NCI-H2171 (cell line): ENCODE results near the gene RSBN1L.
A peak's percentile ranks its signal among the peaks of the same experiment; 100 is the strongest.

Experiments used
- DNase-seq: peaks from one replicate; lab custom pipeline; 2025; lab: John Stamatoyannopoulos, UW

The RSBN1L gene

GRCh38 chr7:77731716-77732115, 35.5 kb downstream of the RSBN1L start:
- DNase-seq: no peak

GRCh38 chr7:77734659-77735421, 38.6 kb downstream of the RSBN1L start:
- no peak for DNase-seq

GRCh38 chr7:77735457-77735856, 39.2 kb downstream of the RSBN1L start:
- no peak for DNase-seq

DNA sequence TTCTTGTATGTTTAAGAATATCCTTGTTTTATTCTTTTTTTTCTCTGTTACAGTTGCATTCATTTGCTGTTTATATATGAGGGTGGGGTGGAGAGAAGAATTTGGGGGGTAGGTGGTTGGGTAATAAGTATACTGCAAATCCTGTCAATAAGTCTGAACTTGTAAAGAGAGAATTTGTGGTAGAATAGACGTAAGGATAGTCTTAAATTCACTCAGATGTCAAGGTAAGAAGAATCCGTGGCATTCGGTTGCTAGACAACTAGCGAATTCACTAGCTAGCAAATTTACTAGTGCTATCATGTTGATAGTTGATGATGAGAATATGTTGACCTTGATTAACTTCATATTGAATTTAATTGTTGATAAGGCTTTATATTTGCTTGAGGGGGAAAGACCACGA, 40.7 kb downstream of the RSBN1L start:
- no peak for DNase-seq

DNA sequence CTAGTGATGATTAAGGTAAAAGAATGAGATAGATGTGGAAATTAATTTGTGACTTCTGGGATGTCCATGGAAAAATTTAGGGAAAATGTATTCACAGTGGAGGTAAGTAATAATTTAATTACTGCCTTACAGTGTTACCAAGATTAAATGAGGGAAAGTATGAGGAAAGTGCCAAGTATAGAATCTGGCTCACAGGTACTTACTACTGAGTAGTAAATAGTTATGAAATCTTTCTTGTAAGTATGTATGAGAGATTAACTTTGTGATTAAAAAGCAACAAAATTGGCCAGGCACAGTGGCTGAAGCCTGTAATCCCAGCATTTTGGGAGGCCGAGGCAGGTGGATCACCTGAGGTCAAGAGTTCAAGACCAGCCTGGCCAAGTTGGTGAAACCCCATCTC, 42.1 kb downstream of the RSBN1L start:
- DNase-seq: no peak

DNA sequence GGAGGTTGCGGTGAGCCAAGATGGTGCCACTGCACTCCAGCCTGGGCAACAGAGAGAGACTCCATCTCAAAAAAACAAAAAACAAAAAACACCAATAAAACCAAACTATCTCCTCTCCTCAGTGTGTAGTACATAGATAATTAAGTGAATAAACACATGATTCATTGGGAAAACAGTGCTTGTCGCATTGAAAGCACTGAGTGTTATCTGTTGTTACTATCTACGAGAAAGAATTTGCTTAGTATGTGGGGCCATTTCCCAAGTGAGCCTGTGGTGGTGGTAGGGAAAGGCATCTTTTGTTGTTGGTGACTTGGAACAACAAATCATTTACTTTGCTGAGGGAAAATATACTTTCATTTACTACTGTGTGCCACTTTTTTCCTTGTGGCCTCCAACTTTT, 42.6 kb downstream of the RSBN1L start:
- DNase-seq: no peak

DNA sequence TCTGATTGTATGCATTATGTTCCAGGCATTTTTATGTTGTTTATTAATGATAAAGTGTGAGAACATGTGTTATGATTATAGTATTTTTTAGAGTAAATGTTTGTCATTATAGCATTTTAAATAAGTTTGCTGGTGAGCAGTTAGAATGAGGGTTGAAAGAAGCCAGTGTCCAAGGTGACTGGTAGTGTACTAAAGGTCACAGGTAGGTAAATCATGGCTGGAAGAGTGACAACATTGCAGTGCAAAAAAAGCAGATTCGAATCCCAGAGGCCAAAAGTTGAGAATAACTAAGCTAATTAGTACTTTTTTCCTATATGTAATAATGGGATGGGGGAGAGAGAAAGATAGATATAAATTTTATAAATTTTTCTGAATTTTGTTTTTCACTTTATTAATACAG, 44.0 kb downstream of the RSBN1L start:
- DNase-seq: no peak

GRCh38 chr7:77743518-77743917, 47.3 kb downstream of the RSBN1L start:
- no peak for DNase-seq

DNA sequence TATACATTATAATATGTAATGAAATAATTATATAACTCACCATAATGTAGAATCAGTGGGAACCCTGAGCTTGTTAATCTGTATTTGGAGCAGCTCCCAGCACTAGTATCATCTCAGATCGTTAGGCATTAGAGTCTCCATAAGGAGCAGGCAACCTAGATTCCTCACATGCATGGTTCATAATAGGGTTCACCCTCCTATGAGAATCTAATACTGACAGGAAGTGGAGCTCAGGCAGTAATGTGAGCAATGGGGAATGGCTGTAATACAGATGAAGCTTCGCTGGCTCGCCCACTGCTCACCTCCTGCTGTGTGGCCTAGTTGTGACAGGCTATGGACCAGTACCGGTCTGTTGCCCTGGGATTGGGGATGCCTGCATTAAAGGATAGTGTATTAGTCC, 49.5 kb downstream of the RSBN1L start:
- no peak for DNase-seq

DNA sequence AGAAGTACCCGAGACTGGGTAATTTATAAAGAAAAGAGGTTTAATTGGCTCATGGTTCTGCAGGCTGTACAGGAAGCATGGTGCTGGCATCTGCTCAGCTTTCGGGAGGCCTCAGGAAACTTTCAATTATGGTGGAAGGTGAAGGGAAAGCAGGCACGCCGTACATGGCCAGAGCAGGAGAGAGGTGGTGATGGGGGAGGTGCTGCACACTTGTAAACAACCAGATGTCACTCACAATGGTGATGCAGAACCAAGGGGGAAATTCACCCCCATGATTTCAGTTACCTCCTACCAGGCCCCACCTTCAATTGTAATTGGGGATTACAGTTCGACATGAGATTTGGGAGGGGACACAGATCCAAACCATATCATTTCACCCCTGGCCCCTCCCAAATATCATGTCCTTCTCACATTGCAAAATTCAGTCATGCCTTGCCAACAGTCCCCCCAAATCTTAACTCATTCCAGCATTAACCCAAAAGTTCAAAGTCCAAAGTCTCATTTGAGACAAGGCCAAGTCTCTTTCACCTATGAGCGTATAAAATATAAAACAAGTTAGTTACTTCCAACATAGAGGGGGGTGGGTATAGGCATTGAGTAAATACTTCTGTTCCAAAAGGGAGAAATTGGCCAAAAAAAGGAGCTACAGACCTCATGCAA, 50.0 kb downstream of the RSBN1L start:
- no peak for DNase-seq

GRCh38 chr7:77746824-77747165, 50.5 kb downstream of the RSBN1L start:
- no peak for DNase-seq

DNA sequence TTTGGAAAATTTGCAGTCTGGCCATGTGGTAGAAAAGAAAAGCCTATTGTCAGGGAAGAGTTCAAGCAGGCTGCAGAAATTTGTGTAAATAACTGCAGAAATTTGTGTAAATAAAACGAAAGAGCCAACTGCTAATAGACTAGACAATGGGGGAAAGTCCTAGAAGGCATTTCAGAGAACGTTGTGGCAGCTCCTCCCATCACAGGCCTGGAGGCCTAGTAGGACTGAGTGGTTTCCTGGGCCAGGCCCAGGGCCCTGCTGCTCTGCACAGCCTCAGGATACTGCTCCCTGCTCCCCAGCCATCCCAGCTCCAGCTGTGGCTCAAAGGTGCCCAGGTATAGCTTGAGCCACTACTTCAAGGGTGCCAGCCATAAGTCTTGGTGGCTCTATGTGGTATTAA, 50.9 kb downstream of the RSBN1L start:
- DNase-seq: no peak

DNA sequence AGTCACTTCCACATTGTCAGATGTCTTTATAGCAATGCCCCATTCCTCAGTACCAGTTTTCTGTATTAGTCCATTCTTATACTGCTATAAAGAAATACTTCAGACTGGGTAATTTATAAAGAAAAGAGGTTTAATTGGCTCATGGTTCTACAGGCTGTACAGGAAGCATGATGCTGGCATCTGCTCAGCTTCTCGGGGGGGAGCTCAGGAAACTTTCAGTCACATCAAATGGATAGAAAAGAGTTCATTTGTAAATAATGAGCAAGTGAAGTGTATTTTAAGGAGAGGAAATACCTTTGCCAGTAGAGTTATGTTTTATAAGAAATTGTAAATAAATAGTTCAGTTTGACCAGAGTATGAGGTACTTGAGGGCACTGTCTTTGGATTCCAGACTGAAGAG, 51.5 kb downstream of the RSBN1L start:
- no peak for DNase-seq

GRCh38 chr7:77752016-77752415, 55.8 kb downstream of the RSBN1L start:
- DNase-seq: no peak

- DNase-seq: no peak
Measured at GRCh38 chr7:77753173-77753572, 56.9 kb downstream of the RSBN1L start.

GRCh38 chr7:77757589-77757988, 61.3 kb downstream of the RSBN1L start:
- no peak for DNase-seq

DNA sequence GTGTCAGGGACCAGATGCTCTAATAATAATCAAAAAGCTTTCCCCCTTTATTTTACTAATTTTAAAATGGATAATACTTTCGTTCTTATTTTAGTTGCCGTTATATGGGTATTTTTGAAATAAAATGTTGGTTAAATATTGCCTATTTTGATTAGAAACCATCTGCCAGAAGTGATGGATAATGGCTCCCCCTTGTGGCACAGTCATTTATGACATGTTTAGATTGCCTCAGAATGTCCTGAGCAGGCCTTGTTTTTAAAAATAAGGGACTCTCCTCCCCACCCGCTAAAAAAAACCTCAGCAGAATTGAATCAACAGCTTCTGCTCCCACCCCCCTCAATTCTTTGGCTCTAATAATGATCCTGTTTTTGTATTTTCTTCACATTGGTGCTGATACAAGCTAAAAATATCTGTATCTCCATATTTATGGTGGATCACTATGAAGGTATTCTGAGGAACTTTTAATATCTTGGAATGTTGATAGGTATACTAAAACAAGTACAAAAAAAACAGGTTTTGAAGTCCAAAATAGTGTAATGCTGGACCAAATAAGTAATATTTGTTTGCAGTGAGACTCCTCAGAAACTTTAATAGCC, 63.1 kb downstream of the RSBN1L start:
- DNase-seq: peak; percentile 18

- DNase-seq: no peak
Measured at GRCh38 chr7:77760809-77761453, 64.7 kb downstream of the RSBN1L start.

DNA sequence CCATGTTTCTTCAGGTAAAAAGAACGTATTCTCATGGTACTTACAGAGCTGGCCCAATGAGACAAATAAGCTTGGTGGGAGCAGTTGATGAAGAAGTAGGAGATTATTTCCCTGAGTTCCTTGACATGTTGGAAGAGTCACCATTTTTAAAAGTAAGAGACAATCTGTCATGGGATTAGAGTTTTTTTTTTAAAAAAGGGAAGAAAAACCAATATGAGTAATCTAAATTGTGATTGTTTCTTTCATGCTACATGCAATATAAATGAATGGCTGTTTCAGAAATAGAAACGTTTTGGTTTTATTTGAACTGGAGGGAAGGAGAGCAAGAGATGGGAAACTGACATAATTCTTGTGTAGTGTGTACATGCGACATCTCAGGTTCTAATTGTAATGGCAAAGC, 69.2 kb downstream of the RSBN1L start:
- no peak for DNase-seq

DNA sequence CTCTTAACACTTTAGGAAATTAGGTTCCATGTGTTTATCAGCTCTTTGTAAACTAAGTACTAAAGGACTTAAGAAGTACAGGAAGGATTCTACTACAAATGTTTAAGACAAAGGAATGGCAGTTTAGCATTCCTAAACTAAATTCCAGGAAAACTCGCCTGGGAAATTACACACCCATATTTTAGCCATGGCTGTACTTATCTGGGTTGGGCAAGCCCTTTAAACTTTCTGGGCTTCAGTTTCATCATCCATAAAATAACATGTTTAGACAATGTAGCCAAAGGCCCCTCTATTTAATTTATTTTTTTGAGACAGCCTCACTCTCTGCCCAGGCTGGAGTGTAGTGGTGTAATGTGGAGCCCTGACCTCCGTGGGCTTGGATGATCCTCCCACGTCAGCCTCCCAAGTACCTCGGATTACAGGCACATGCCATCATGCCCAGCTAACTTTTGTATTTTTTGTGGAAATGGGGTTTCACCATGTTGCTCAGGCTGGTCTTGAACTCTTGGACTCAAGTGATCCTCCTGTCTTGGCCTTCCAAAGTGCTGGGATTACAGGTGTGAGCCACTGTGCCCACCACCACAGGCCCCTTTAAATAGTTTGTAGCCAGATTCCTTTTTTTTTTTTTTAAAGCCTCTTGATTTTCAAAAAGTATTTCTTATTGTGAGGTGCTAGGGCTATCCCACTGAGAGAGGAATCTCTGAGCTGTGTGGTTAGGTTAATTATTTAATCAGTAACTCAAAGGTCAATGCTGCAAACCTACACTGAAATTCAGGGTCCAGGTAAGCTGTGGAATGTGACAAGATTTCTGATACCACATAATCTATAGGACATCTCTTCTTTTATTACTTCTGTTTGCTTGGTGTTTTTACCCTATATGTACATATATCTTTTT, 69.9 kb downstream of the RSBN1L start:
- DNase-seq: no peak

GRCh38 chr7:77766801-77767605, 70.7 kb downstream of the RSBN1L start:
- no peak for DNase-seq
